Osteoblast (primary cell): ENCODE results near the gene MS4A6A. TPM values are rescaled to one million over a fixed set of nuclear protein-coding genes. Genes with fewer than 3 reads are reported as not detected.

Experiments used
- DNase-seq: peaks from one replicate; pipeline ENCODE4 v3.0.0; 2011; ENCODE audit warnings: low spot score, mixed read lengths; ENCODE audit not compliant: insufficient read length; ENCODE audit errors: missing footprints
- H2AFZ ChIP-seq: 2 replicates; pipeline ENCODE4 v1.6.0; 2011; ENCODE audit warnings: mild to moderate bottlenecking, low read length
- H3K27ac ChIP-seq: 2 replicates; pipeline ENCODE4 v1.5.1; 2011; ENCODE audit warnings: mild to moderate bottlenecking, low read depth, low read length, moderate library complexity
- H3K27me3 ChIP-seq: 2 replicates; pipeline ENCODE4 v1.6.0; 2012; ENCODE audit warnings: mild to moderate bottlenecking, control low read depth, inconsistent platforms, low read length, moderate library complexity; ENCODE audit not compliant: insufficient read depth
- H3K36me3 ChIP-seq: 2 replicates; pipeline ENCODE4 v1.5.1; 2011; ENCODE audit warnings: mild to moderate bottlenecking, low read length, control low read depth, moderate library complexity; ENCODE audit not compliant: insufficient read depth
- H3K4me1 ChIP-seq: 2 replicates; pipeline ENCODE4 v1.5.1; 2011; ENCODE audit warnings: mild to moderate bottlenecking, low read length, control low read depth, moderate library complexity; ENCODE audit not compliant: insufficient read depth
- H3K4me2 ChIP-seq: 2 replicates; pipeline ENCODE4 v1.6.0; 2011; ENCODE audit warnings: mild to moderate bottlenecking, low read length; ENCODE audit not compliant: insufficient read depth
- H3K4me3 ChIP-seq: fragments of 200-600 bp; sonication (generic); 3 replicates; pipeline ENCODE4 v1.5.1; 2012; ENCODE audit warnings: mild to moderate bottlenecking, low read length, inconsistent platforms; ENCODE audit not compliant: insufficient read depth
- H3K79me2 ChIP-seq: 2 replicates; pipeline ENCODE4 v1.6.0; 2012; ENCODE audit warnings: mild to moderate bottlenecking, low read length, control low read depth, inconsistent platforms; ENCODE audit not compliant: insufficient read depth
- H3K9me3 ChIP-seq: 2 replicates; pipeline ENCODE4 v1.5.1; 2011; ENCODE audit warnings: low read depth, low read length, control low read depth
- H4K20me1 ChIP-seq: 2 replicates; pipeline ENCODE4 v1.6.0; 2012; ENCODE audit warnings: mild to moderate bottlenecking, low read length, control low read depth; ENCODE audit not compliant: insufficient read depth
- total RNA-seq: library from RNA; depleted of rRNA; stranded (reverse); fragments of >200 nt; gene quantifications from 2 replicates; pipeline ENCODE4 v1.2.3, GENCODE V29; 2012
- TF ChIP-seq, protein P1 (sequence below): IDR thresholded peaks from 2 replicates; pipeline ENCODE4 v1.5.1; 2011; ENCODE audit warnings: mild to moderate bottlenecking, low read depth, low read length, moderate library complexity; ENCODE audit errors: extremely low read depth

Gene MS4A6A
- total RNA-seq, 1 donor, result under 0.01 TPM

DNA sequence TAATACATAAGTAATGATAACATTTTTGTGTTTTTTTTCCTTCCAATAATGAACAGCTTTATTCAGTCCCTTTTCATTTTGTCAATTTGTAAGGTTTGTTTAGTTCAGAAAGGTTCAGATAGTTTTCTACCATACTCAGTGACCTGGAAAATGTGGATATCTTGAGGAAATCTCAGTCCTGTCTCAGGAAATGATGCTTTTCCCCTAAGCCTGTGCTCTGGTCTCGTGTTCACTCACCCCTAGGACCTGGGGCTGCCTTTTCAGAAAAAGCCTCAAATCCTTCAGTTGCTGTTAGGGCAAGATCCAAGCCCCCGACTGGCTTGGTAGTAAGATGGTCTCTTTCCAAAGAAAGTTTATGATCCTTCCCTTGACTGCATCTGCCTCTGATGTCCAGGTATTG is 21.8 kb downstream of the MS4A6A start:
- H3K9me3 ChIP-seq, result peaks cover 2% of the 10 kb centered on the region
- H2AFZ ChIP-seq, result no peak overlapping the region
- H3K4me1 ChIP-seq, result no peaks in the 10 kb centered on the region
- H4K20me1 ChIP-seq, result no peaks in the 10 kb centered on the region
- TF ChIP-seq, protein P1, sequence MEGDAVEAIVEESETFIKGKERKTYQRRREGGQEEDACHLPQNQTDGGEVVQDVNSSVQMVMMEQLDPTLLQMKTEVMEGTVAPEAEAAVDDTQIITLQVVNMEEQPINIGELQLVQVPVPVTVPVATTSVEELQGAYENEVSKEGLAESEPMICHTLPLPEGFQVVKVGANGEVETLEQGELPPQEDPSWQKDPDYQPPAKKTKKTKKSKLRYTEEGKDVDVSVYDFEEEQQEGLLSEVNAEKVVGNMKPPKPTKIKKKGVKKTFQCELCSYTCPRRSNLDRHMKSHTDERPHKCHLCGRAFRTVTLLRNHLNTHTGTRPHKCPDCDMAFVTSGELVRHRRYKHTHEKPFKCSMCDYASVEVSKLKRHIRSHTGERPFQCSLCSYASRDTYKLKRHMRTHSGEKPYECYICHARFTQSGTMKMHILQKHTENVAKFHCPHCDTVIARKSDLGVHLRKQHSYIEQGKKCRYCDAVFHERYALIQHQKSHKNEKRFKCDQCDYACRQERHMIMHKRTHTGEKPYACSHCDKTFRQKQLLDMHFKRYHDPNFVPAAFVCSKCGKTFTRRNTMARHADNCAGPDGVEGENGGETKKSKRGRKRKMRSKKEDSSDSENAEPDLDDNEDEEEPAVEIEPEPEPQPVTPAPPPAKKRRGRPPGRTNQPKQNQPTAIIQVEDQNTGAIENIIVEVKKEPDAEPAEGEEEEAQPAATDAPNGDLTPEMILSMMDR, result no peak
- H3K4me2 ChIP-seq, result no peak overlapping the region
- H3K27ac ChIP-seq, result no peak overlapping the region
- DNase-seq, result no peak
- H3K36me3 ChIP-seq, result no peaks in the 10 kb centered on the region
- no peaks in the 10 kb centered on the region for H3K79me2 ChIP-seq
- H3K4me3 ChIP-seq, result no peak overlapping the region
- H3K27me3 ChIP-seq, result no peaks in the 10 kb centered on the region

DNA sequence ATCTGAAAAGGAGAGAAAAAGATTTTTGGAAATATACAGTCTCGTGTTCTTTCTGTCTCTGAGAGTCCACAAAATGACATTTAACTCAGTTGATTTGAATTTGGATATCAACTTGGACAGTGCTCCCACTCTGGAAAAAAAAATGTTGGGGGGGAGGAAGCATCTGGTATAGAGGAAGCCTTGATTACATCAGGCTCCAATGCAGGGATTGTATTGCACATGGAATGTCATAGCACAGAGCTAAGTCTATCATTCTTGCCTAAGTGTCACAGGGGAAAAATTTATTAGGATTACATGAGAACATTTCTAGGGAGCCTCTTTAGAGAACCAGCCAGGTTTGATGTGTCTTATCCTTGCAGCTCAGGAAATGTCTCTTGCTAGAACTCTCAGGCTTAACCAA is 23.0 kb downstream of the MS4A6A start:
- Histone ChIP-seq H2AFZ (no peak overlapping the region), H3K9me3 (peaks cover 2% of the 10 kb centered on the region), H3K27ac (no peak overlapping the region), H3K79me2 (no peaks in the 10 kb centered on the region), H4K20me1 (no peaks in the 10 kb centered on the region), H3K4me3 (no peak overlapping the region), H3K4me1 (no peaks in the 10 kb centered on the region), H3K4me2 (no peak overlapping the region), H3K36me3 (no peaks in the 10 kb centered on the region), H3K27me3 (no peaks in the 10 kb centered on the region)
- DNase-seq, result no peak
- TF ChIP-seq, protein P1, result no peak

DNA sequence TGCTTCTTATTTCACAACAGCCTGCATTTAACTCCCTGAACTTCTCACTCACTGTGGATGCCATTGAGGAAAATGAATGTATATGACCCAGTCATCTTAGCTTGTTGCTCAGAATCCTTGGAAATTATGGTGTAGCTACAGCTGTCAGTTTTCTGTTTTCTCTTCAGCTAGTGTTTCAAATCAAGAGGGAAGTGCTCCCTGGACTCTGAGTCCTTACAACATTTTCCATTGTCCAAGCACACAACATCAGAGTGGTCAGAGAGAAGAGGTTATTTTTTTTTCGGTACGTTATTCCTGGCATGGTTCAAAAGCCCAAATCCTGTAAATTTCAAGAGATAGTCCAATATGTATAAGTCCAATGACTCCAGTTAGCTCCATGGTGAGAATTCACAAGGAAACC is 23.6 kb downstream of the MS4A6A start:
- DNase-seq, result no peak
- no peaks in the 10 kb centered on the region for H3K79me2 ChIP-seq
- H3K4me1 ChIP-seq, result no peaks in the 10 kb centered on the region
- TF ChIP-seq, protein P1, result no peak
- H3K36me3 ChIP-seq, result no peaks in the 10 kb centered on the region
- no peaks in the 10 kb centered on the region for H3K27me3 ChIP-seq
- H4K20me1 ChIP-seq, result no peaks in the 10 kb centered on the region
- peaks cover 2% of the 10 kb centered on the region for H3K9me3 ChIP-seq
- H3K27ac ChIP-seq, result no peak overlapping the region
- H3K4me3 ChIP-seq, result no peak overlapping the region
- H2AFZ ChIP-seq, result no peak overlapping the region
- no peak overlapping the region for H3K4me2 ChIP-seq

DNA sequence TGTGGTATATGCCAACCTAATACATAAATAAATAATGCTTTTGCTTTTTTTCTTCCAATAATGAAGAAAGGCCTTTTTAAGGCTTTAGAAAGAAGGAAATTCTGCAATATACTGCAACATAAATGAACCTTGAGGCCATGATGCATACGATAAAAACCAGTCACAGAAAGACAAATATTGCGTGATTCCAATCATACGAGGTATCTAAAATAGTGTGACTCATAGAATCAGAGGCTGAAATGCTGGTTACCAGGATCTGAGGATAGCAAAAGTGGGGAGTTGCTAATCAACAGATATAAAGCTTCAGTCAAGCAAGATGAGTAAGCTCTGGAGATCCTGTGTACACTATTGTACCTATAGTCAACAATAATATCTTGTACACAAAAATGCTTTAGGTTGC is 24.2 kb downstream of the MS4A6A start:
- H3K79me2 ChIP-seq, result no peaks in the 10 kb centered on the region
- no peak overlapping the region for H3K4me3 ChIP-seq
- no peaks in the 10 kb centered on the region for H3K27me3 ChIP-seq
- no peak for DNase-seq
- no peak overlapping the region for H3K27ac ChIP-seq
- TF ChIP-seq, protein P1, result no peak
- no peaks in the 10 kb centered on the region for H3K4me1 ChIP-seq
- no peaks in the 10 kb centered on the region for H4K20me1 ChIP-seq
- no peak overlapping the region for H2AFZ ChIP-seq
- H3K9me3 ChIP-seq, result peaks cover 2% of the 10 kb centered on the region
- no peaks in the 10 kb centered on the region for H3K36me3 ChIP-seq
- H3K4me2 ChIP-seq, result no peak overlapping the region
